ENCODE measurements around the gene PXN. TPM values are rescaled to one million over a fixed set of nuclear protein-coding genes. Genes with fewer than 3 reads are reported as not detected.
A peak's percentile ranks its signal among the peaks of the same experiment; 100 is the strongest.

The PXN gene
- total and polyA plus RNA-seq, 2 experiments from 2014 or later, result 87.2 to 134 TPM

GRCh38 chr12:120228041-120228290 lies 37.6 kb downstream of the PXN start:
- Histone ChIP-seq H3K79me2 (ENCODE audit: insufficient read depth) (peaks cover 90% of the 10 kb centered on the region), H3K9me2 (ENCODE audit: insufficient read depth) (no peaks in the 10 kb centered on the region), H4K20me1 (ENCODE audit: insufficient read depth) (no peaks in the 10 kb centered on the region), H2AFZ (no peak overlapping the region), H3K36me3 (ENCODE audit: low read depth) (no peaks in the 10 kb centered on the region), H3K27me3 (replicated peaks; ENCODE audit: insufficient read depth) (no peaks in the 10 kb centered on the region), H3K9me3 (ENCODE audit: low read depth) (no peaks in the 10 kb centered on the region), H3K4me1 (ENCODE audit: insufficient read depth) (peaks cover 60% of the 10 kb centered on the region), H3K4me2 (ENCODE audit: unreplicated experiment) (peak overlapping the region; percentile 38), H3K27ac (peak overlapping the region; percentile 98), H3K4me3 (no peak overlapping the region), H3F3A (ENCODE audit: insufficient read depth) (peaks cover 67% of the 10 kb centered on the region), H3K9ac (peak overlapping the region; percentile 39)
- TF ChIP-seq EZH2 (IDR thresholded peaks at IDR 0.05; ENCODE audit: insufficient read depth, poor library complexity, severe bottlenecking), result no peak
- TF ChIP-seq EZH2phosphoT487 (IDR thresholded peaks at IDR 0.05; ENCODE audit: insufficient read depth, low read depth), result no peak
- WGBS, 2 experiments (ENCODE audit: low coverage in 1 of 2, low lambda C conversion rate in 2 of 2, missing lambda C conversion rate in 2 of 2), result 33 to 53% methylated on average over 3 of the region's 3 CpGs
- in situ Hi-C loops (cut with MboI), result loop anchor here (10.0 kb wide), 1 partner anchor 47 kb away; no protein-coding TSS in a partner anchor
- DNase-seq, result no peak

DNA sequence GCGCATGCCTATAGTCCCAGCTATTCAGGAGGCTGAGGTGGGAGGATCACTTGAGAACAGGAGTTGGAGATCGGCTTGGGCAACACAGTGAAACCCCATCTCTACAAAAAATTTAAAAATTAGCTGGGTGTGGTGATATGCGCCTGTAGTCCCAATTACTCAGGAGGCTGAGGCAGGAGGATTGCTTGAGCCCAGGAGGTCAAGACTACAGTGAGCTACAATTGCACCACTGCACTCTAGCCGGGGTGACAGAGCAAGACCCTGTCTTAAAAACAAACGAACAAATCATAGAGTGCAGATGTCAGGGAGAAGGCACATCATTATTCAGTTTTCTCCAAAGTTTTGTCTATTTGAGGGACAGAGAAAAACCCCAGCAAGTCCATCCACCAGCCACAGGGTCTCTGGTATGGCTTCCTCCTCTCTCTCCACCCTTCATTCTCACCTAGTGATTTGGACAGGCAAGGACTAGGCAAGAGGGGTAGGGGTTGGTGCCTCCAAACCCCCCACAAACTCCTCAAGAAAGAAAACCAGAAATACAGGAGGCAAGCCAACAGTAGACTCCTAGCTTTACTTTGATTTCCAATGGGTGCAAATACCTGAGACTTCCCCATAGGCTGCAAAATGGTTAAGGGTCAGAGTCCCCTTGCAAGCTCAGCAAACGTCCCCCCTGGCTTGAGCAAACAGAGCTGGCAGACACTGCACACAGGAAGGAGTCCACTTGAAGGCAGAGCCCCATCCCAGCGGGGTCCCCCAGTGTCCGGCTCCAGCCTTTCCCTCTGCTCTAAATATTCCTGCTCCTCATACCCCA lies 38.1 kb downstream of the PXN start:
- no peak for TF ChIP-seq EZH2 (IDR thresholded peaks at IDR 0.05; ENCODE audit: insufficient read depth, poor library complexity, severe bottlenecking)
- TF ChIP-seq EZH2phosphoT487 (IDR thresholded peaks at IDR 0.05; ENCODE audit: insufficient read depth, low read depth), result no peak
- H3K4me2 ChIP-seq (ENCODE audit: unreplicated experiment), result peak overlapping the region; percentile 38
- H4K20me1 ChIP-seq (ENCODE audit: insufficient read depth), result no peaks in the 10 kb centered on the region
- peaks cover 3% of the 10 kb centered on the region; the same call in 1 of the 2 replicates for H3K36me3 ChIP-seq (ENCODE audit: low read depth)
- H3K9me2 ChIP-seq (ENCODE audit: insufficient read depth), result no peaks in the 10 kb centered on the region
- peak overlapping the region; percentile 98 for H3K27ac ChIP-seq
- in situ Hi-C loops (cut with MboI), result loop anchor here (10.0 kb wide), 1 partner anchor 47 kb away; no protein-coding TSS in a partner anchor
- H3F3A ChIP-seq (ENCODE audit: insufficient read depth), result peaks cover 62% of the 10 kb centered on the region
- H3K79me2 ChIP-seq (ENCODE audit: insufficient read depth), result peaks cover 90% of the 10 kb centered on the region
- H3K9ac ChIP-seq, result peak overlapping the region; percentile 39
- no peaks in the 10 kb centered on the region for H3K9me3 ChIP-seq (ENCODE audit: low read depth)
- H3K4me1 ChIP-seq (ENCODE audit: insufficient read depth), result peaks cover 55% of the 10 kb centered on the region
- no peak overlapping the region for H2AFZ ChIP-seq
- 67 to 71% methylated on average over 8 of the region's 8 CpGs for WGBS, 2 experiments (ENCODE audit: low coverage in 1 of 2, low lambda C conversion rate in 2 of 2, missing lambda C conversion rate in 2 of 2)
- no peak overlapping the region for H3K4me3 ChIP-seq
- no peak for DNase-seq
- H3K27me3 ChIP-seq (replicated peaks; ENCODE audit: insufficient read depth), result no peaks in the 10 kb centered on the region

DNA sequence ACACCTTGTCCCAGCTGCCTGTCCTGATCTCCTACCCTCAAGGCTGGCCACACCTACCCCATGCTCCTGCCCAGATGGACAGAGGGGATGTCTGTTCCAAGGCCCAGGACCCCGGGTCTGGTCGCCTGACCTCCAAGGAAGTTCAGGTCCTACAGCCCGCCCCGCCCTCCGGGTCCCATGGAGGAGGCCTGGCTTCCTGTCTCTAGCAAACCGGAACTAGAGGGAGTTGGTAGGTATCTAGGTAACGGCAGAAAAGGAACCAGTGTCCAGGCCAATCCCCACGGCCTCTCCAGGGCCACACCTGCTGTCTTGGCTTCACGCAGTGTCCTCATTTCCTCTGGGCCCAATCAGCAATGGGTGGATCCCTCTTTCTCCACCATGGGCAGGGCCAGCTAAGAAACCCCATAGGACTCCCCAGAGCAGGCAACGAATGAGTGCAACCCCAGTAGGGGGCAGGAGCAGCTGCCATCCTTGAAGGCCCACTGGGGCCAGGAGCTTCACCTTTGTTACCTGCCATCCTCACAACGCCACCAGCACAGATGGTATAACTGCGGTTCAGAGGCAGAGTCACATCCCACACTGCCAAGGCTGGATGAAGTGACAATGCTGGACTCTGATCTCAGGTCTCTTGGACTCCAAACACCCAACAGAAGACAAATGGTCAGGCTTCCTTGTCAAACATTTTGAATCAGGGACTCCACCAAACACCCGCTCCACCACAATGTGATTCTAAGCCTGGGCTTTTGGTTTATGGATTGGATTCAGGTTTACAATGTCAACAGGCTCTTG lies 39.5 kb downstream of the PXN start:
- in situ Hi-C loops (cut with MboI), result loop anchor here (10.0 kb wide), 1 partner anchor 49 kb away; no protein-coding TSS in a partner anchor
- no peaks in the 10 kb centered on the region for H3K9me2 ChIP-seq (ENCODE audit: insufficient read depth)
- peaks cover 41% of the 10 kb centered on the region for H3K4me1 ChIP-seq (ENCODE audit: insufficient read depth)
- peaks cover 94% of the 10 kb centered on the region for H3K79me2 ChIP-seq (ENCODE audit: insufficient read depth)
- DNase-seq, result no peak
- H3K27me3 ChIP-seq (replicated peaks; ENCODE audit: insufficient read depth), result no peaks in the 10 kb centered on the region
- peak overlapping the region; percentile 50 for H3K27ac ChIP-seq
- peak overlapping the region; percentile 31 for H3K9ac ChIP-seq
- 69 to 74% methylated on average over 13 of the region's 13 CpGs for WGBS, 2 experiments (ENCODE audit: low coverage in 1 of 2, low lambda C conversion rate in 2 of 2, missing lambda C conversion rate in 2 of 2)
- no peaks in the 10 kb centered on the region for H3K9me3 ChIP-seq (ENCODE audit: low read depth)
- no peak overlapping the region for H3K4me3 ChIP-seq
- no peaks in the 10 kb centered on the region for H4K20me1 ChIP-seq (ENCODE audit: insufficient read depth)
- no peak overlapping the region for H2AFZ ChIP-seq
- peaks cover 14% of the 10 kb centered on the region; the same call in 1 of the 2 replicates for H3K36me3 ChIP-seq (ENCODE audit: low read depth)
- peaks cover 49% of the 10 kb centered on the region for H3F3A ChIP-seq (ENCODE audit: insufficient read depth)
- TF ChIP-seq EZH2 (IDR thresholded peaks at IDR 0.05; ENCODE audit: insufficient read depth, poor library complexity, severe bottlenecking) (no peak), EZH2phosphoT487 (IDR thresholded peaks at IDR 0.05; ENCODE audit: insufficient read depth, low read depth) (no peak)
- H3K4me2 ChIP-seq (ENCODE audit: unreplicated experiment), result no peak overlapping the region

DNA sequence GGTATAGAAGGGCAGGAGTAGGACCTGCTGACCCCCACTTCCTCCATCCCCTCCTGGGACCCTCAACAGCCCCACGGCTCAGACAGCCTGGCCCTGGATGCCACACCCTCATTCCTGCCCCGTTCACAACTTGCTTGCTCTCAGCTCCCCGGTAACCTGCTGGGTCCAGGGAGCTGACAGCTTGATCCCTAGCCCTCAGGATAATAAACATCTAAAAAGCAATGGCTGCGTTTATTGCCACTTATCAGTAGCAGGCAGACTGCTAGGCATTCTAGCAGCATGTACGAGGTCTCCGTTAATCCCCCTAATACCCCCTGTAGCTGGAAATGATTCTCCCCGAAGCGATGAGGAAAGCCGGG lies 40.4 kb downstream of the PXN start:
- Histone ChIP-seq H3K79me2 (ENCODE audit: insufficient read depth) (peaks cover 100% of the 10 kb centered on the region), H3K36me3 (ENCODE audit: low read depth) (peaks cover 14% of the 10 kb centered on the region; the same call in 1 of the 2 replicates), H3K9me3 (ENCODE audit: low read depth) (no peaks in the 10 kb centered on the region), H3K4me2 (ENCODE audit: unreplicated experiment) (no peak overlapping the region), H3K4me1 (ENCODE audit: insufficient read depth) (peaks cover 32% of the 10 kb centered on the region), H3F3A (ENCODE audit: insufficient read depth) (peaks cover 43% of the 10 kb centered on the region), H3K9me2 (ENCODE audit: insufficient read depth) (no peaks in the 10 kb centered on the region), H3K4me3 (no peak overlapping the region), H3K27ac (peak overlapping the region; percentile 50), H4K20me1 (ENCODE audit: insufficient read depth) (no peaks in the 10 kb centered on the region), H2AFZ (no peak overlapping the region), H3K9ac (peak overlapping the region; percentile 31; the same call in 1 of the 2 replicates), H3K27me3 (replicated peaks; ENCODE audit: insufficient read depth) (no peaks in the 10 kb centered on the region)
- in situ Hi-C loops (cut with MboI), result loop anchor here (10.0 kb wide), 1 partner anchor 50 kb away; no protein-coding TSS in a partner anchor
- TF ChIP-seq EZH2 (IDR thresholded peaks at IDR 0.05; ENCODE audit: insufficient read depth, poor library complexity, severe bottlenecking), result no peak
- no peak for TF ChIP-seq EZH2phosphoT487 (IDR thresholded peaks at IDR 0.05; ENCODE audit: insufficient read depth, low read depth)
- 59 to 65% methylated on average over 9 of the region's 9 CpGs for WGBS, 2 experiments (ENCODE audit: low coverage in 1 of 2, low lambda C conversion rate in 2 of 2, missing lambda C conversion rate in 2 of 2)
- no peak for DNase-seq

Data from GM23248 (cell line).